Stimulated activated CD8-positive, alpha-beta memory T cell treated with anti-CD3 and anti-CD28 coated beads, Interleukin-2, amount 100 ng/mL, for 48 hours (primary cell): ENCODE measurements around the gene ABHD11.
A peak's percentile ranks its signal among the peaks of the same experiment; 100 is the strongest.
"Not testable (repeated sequence)": the region's sequence is repeated elsewhere in the genome, so short reads cannot be mapped to it uniquely, and the experiment has no call there.

Source experiments
- DNase-seq, 2 donors: peaks; one replicate each; pipeline ENCODE4 v3.0.0-alpha.2; 2020; ENCODE audit warnings: low read depth in 2 of 2

Gene ABHD11

DNA sequence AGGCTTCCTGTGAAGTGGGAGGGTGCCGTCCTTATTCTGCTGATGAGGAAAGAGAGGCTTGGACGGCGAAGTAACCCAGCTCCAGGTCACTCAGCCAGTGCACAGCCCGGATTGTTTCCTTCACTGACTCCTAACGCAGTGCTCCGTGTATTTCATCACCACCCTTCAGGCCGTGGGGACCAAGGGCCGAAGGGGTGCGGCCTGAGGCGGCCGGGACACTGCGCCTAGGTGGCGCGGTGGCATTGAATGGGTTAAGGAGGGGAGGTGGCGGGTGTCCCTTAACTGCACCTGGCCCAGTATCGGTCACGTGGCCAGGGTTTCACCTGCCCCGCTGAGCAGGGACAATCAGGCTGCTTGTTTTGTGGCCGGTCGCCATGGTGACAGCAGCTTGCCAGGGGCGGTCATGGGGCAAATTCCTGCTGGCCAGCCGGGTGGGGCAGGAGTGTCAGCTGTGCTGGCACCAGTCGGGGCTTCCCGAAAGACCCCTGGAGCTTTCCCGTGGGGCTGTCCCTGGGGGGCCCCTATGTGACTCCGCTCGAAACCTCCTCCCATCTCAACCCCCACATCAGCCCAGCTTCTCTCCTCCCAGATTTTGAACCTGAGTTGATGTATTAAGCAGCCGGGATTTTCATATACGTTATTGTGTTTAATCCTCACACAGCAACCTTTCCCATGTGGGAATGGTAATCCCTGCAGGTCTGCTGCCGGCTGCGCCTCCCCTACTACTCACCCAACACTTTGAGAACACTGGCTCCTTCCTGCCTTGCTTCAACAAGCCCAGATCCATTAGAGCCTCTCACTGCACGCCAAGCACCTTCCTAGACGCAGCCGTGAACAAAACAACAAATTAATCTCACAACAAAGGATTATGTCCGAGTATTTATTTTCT, 4.4 kb upstream of the ABHD11 start:
- no peak for DNase-seq

DNA sequence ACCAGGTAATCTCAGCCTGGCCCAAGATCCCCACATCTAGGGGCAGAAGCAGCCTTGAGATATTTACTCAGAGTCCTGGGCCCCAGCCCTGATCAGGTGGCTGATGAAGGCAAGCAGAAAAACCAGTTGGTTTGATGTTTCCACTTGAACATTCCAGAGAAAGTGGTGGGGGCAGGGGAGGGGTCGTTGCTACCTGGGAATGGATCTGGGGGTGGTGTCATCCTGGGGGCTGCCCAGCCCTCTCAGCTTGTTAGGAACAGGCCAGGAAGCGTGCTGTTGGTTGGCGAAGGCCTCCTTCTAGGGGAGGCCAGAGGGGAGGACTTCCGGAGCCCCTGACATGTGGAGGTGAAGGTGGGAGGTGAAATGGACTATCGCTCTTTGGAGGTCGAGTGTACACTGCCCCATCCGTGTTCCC, 3.7 kb upstream of the ABHD11 start:
- DNase-seq = no peak

DNA sequence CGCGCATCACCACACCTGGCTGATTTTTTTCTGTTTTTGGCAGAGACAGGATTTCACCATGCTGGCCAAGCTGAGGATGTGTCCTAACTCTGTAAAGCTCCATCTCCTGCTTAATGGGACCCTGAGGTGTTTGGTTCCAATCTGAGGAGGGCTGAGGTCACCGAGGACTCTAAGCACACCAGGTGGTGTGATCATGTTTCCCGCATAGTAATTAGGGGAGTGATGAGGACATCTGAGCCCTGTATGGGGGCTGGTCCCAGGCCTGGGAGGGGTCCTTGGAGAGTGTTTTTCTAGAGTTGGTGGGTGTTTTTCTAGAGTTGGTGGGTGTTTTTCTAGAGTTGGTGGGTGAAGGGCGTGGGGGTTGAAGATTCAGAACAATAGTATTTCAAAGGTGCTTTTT, 3.0 kb upstream of the ABHD11 start:
- DNase-seq = no peak

DNA sequence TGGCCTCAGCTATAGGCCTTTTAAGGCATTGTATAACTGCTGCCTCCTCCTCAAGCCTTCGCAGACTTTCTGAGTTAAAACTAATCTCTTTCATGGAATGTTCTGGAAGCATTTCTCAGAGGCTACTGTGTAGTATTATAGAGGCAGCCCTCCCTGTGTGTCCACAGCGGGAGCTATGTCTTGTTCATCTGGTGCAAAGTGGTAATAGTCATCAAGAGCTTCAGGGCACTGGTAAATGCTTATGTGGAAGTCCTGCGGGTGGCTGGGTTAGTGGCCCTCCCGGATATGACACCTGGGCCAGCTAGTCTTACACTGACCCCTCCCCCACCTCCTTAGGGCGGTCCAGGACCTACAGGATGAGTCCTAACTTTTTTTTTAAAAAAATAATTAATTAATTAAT, 2.2 kb upstream of the ABHD11 start:
- no peak for DNase-seq

DNA sequence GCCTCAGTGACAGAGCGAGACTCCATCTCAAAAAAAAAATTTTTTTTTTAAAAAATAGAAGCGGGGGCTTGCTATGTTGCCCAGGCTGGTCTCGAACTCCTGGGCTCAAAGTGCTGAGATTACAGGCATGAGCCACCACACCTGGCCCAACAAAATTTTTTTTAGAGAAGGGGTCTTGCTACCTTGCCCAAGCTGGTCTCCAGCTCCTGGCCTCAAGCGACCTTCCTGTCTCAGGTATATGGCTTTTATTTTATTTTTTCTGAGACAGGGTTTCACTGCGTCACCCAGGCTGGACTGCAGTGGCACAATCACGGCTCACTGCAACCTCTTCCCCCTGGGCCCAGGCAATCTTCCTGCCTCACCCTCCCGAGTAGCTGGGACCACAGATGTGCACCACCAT, 1.6 kb upstream of the ABHD11 start:
- no peak for DNase-seq

DNA sequence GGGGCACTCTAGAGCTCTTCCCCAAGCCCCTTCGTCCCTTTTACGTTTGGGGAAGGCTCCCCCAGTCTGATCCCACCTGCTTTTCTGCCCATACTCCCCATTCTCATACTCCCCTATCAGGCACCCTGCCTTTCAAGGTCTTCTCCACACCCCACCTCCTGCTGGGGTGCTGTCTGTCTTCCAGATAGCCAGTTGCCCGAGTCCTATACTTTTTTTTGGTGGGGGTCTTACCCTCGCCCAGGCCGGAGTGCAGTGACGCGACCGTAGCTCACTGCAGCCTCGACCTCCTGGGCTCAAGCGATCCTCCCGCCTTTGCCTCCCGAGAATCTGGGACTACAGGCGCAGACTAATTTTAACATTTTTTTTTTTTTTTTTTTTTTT, 775 bp upstream of the ABHD11 start:
- DNase-seq = no peak

DNA sequence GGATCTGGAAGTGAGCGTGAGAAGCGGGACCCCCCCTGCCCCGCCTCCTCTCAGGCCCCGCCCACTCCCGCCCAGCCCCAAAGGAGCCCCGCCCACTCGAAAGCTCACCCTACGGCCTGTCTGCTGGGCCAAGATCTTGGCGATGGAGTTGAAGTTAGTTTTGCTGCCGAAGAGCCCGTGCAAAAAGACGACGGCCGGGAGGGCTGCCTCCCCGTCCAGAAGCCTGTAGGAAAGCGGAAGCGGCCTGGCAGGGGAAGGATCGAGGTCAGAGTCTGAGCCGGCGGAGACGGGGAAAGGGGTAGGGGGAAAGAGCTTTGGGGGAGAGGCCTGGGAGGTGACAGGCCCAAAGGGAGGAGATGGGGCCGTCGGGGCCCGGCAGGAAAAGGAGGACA, 386 bp downstream of the ABHD11 start:
- peak; percentile 59 to 61 for DNase-seq

DNA sequence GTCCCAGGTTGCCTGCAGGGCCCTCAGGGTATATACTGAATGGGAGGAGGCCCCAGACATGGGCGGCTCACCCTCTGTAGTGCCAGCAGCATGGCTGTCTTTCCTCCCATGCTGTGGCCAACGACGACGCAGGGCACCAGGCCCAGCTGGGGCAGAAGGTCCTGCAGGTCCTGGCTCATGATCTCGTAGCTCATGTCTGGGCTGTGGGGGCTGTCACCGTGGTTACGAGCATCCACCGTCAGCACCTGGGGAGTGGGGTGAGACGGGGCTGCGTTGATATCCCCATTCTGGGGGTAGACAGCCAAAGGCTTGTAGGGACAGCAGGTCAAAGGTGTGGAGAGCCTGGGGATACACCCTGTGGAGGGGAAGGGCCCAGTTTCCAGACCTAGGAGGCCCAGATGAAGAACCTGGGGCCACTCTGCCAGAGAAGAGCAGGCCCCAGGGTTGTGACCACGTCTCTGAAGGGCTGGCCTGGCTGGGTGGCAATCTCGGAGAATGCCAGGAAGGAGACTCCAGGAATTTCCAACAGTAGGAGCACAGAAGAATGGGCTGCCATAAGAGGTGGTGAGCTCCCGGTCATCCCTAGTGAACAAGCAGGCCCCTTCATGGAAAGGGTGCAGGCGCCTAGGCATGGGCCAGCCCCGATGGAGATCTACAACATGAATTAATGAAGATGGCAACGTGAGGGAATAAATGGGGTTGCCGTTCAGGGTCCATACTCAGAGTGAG, 947 bp downstream of the ABHD11 start:
- no peak for DNase-seq

DNA sequence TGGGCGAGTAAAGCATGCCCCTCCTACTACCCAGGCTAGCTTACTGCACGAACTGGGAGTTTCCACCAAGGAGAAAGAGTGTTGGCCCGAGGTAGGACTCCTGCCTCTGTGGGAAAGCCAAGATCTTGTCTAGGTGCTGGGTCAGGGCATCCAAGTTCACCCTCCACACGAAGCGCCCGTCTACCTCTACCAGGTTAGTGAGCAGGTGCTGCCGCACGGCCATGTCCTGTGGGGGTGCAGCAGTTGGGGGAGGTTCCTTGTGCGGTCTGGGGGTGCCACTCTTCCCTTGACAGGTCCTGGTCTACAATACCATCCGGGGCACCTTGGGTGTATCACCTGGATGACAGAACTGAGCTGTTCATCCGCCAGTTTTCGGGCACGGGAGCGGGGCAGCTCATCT, 1.7 kb downstream of the ABHD11 start:
- no peak for DNase-seq

DNA sequence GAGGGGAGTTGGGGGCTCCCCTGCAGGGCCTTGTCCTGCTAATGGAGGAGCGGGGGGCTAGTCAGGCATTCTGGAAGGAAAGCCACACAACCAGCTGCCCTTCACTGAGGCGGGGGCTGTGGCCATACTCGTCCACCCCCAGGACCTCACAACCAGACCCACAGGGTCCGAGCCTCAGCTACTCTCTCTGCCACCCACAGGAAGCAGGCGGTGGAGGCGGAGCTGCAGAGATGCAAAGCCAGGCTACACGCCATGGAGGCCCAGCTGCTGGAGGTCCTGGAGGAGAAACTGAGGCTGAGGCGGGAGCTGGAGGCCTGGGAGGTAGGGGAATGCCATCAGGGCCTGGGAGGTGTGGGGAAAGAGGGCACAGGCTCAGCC, 3.1 kb downstream of the ABHD11 start:
- no peak for DNase-seq

DNA sequence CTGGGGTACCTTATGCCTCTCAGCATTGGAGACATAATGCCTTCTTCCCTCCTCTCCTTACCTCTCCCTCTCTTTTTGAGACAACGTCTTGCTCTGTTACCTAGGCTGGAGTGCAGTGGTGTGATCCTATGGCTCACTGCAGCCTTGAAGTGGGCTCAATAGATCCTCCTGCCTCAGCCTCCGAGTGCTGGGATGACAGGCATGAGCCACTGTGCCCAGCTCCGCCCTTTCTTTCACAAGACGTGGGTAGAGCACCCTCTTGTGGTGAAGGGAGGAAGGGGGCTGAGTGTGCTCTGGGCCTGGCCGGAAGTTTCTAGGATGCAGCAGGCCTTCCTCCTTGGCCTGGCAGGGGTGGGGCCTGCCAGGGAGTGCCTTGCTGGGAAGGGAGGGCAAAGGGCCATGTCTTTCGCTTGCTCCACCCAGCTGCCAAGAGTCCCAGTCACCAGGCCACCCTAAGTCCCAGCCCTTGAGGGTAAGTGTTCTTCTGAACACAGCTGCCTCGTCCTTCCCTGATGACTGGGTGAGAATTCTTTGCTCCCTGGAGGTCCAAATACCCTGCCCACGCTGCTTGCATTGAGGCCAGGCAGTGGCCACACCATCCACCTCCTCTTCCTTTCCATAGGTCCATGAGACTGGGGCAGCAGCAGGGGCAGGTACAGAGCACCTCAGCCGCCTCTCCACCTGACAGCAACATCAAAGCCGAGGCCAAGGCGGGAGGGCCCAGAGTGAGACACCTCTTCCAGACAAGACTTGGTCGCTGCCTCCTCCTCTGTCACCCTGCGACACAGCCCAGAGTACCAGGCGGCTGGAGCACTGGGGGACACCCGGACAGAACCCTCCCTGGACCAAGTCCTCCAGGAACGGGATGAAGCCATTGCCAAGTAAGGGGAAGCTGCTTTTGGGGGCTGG, 3.7 kb downstream of the ABHD11 start:
- peak; percentile 70 to 75 for DNase-seq

DNA sequence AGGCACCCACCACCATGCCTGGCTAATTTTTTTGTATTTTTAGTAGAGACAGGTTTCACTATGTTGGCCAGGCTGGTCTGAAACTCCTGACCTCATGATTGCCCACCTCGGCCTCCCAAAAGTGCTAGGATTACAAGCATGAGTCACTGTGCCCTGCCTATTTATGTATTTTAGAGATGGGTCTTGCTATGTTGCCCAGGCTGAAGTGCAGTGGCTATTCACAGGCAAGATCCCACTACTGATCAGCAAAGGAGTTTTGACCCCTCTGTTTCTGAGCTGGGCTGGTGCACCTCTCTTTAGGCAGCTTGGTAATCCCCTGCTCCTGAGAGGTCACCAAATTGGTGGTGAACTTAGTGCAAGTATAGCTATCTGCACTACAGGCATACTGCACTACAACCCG, 6.2 kb downstream of the ABHD11 start:
- DNase-seq = no peak

DNA sequence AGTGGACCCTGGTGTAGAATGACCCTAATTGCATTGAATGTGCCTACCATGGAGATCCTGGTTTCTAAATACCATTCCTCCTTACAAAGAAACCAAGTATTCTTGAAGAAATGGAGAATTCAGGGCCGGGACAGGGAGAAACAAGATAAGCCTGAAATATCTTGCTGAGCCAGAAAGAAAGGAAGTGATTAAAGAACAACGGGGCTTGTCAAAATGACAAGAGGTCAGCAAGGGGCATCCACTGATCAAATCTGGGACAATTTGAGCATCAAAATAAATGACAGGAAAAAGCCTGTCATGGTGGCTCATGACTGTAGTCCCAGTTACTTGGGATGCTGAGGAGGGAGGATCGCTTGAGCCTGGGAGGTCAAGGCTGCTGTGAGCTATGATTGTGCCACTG, 8.1 kb downstream of the ABHD11 start:
- DNase-seq = no peak

DNA sequence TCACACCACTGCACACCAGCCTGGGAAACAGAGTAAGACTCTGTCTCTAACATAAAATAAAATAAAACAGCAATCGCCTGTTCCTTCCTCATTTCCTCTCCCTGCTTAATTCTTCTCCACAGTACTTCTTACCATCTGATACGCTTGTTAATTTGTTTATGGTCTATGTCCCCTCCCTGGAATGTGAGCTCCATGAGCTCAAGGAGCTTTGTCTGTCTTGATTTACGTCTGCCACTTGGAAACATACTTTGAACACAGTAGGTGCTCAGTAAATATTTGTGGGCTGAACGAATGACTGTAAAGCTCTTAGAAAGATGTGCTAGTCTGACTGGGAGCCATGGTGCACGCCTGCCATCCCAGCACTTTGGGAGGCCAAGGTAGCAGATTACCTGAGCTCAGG, 10.1 kb downstream of the ABHD11 start:
- no peak for DNase-seq

DNA sequence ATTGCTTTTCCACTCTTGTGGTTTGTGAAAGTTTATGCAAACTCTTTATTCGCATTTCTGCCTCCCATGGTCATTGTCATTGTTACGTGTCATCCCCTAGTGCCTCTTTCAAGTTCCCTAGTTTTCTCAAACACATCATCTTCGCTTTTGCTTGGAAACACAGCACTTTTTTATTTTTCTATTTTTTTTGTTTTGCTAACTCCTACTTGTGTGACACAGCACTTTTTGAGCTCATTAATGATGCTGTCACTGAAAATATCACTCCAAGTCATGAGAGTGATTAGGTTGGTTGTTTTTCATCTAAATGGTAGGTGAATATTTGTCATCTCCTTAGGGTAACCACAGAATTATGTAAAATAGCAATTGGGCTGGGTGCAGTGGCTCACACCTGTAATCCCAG, 10.7 kb downstream of the ABHD11 start:
- DNase-seq = no peak

DNA sequence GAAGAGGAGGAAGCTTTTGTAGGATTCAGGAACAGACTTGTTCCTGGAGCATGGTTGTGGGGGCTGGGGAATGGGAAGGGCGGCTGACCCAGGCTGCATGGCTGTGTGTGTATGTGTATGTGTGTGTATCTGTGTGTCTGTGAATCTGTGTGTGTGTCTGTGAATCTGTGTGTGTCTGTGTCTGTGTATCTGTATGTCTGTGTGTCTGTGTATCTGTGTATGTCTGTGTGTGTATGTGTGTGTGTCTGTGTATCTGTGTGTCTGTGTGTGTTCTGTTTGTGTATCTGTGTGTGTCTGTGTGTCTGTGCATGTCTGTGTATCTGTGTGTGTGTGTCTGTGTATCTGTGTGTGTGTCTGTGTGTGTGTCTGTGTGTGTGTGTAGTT, 12.5 kb downstream of the ABHD11 start:
- no peak for DNase-seq

DNA sequence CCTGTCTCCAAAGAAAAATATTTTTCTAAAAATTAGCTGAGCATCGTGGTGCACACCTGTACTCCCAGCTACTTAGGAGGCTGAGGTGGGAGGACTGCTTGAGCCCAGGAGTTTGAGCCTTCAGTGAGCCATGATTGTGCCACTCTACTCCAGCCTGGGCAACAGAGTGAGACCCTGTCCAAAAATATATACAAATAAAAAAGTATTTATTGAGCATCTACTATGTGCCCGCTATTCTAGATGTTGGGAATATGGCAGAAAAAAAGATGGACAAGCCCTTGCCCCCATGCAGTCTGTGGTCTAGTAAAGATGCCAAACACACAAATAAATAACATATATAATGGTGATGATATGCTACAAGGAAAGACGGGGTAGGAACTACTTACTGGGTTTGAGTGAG, 14.8 kb downstream of the ABHD11 start:
- no peak for DNase-seq

DNA sequence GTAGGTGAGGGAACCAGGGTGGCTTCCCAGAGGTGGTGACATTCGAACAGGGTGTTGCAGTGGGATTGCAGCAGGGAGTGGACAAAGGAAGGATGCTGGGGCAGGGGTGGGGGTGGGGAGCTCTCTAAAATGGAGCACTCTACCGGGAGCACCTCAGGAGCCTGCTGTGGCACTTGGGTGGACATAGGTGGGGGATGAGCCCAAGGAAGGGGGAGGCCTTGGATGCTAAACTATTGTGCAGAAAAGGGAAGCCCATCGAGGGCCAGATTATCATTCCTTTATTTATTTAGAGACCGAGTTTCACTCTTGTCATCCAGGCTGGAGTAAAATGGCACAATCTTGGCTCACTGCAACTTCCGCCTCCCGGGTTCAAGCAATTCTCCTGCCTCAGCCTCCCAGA, 15.8 kb downstream of the ABHD11 start:
- DNase-seq = no peak

DNA sequence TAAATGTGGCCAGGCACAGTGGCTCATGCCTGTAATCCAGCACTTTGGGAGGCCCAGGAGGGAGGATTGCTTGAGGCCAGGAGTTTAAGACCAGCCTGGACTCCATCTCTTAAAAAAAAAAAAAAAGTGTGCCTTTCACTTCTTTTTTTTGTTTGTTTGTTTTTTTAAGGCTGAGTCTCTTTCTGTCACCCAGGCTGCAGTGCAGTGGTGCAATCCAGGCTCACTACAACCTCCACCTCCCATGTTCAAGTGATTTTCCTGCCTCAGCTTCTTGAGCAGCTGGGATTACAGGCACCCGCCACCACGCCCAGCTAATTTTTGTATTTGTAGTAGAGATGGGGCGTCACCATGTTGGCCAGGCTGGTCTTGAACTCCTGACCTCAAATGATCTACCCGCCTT, 16.4 kb downstream of the ABHD11 start:
- DNase-seq = not testable (repeated sequence)

DNA sequence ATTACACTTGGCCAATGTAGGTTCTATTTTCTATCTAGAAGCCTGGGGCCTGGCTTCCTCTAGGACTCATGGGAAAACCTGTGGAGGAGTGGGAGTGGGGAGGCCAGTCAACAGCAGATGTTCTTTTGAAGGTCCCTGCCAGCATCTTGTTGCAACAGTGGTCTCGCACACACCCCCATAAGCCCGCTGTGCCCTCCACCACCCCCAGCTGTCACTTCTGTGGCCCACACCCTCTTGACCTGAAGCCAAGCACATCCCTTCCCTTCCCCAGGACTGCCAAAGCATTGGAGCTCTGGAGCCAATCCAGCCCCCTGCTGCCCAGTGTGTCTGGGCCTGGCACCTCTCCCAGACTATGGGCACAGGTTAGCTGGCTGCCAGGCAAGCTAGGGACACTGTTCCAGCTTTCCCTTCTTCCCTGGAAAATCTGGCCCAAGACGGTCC, 17.2 kb downstream of the ABHD11 start:
- DNase-seq = no peak

DNA sequence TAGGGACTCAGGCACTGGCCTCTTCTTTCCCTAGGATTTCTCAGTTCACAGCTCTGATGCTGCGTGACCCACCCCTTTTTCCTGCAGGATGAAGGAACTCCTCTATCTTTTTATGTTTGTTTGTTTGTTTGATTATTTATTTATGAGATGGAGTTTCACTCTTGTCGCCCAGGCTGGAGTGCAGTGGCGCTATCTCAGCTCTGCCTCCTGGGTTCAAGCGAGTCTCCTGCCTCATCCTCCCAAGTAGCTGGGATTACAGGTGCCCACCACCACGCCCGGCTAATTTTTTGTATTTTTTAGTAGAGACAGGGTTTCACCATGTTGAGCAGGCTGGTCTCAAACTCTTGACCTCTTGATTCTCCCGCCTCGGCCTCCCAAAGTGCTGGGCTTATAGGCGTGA, 18.2 kb downstream of the ABHD11 start:
- DNase-seq = not testable (repeated sequence)

DNA sequence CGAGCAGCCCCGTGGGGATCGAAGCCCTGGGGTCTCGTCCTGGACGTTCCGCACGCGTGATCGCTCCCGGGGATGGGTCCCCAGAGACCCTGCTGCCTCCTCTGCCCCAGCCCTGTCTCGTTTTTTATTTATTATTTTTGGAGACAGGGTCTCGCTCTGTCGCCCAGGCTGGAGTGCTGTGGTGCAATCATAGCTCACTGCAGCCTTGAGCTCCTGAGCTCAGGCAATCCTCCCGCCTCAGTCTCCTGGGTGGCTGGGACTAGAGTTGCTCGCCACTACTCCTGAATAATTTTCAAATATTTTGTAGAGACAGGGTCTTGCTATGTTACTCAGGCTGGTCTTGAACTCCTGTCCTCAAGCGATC, 18.8 kb downstream of the ABHD11 start:
- DNase-seq = no peak
